HG03439 (cell line): ENCODE measurements around the gene NDUFC2.
"Not testable (repeated sequence)": the region's sequence is repeated elsewhere in the genome, so short reads cannot be mapped to it uniquely, and the experiment has no call there.

ENCODE experiments used
- ATAC-seq: cut with Tn5 transposase; IDR thresholded peaks from one replicate; pipeline ENCODE4 v1.9.1; 2021; ENCODE audit warnings: mild to moderate bottlenecking, moderate library complexity; ENCODE audit not compliant: unreplicated experiment

Gene NDUFC2

GRCh38 chr11:78056093-78056492 lies 23.6 kb downstream of the NDUFC2 start:
- no peak for ATAC-seq

GRCh38 chr11:78054971-78055370 lies 24.7 kb downstream of the NDUFC2 start:
- ATAC-seq, result no peak

- no peak for ATAC-seq
Observed at GRCh38 chr11:78050964-78051831, 28.5 kb downstream of the NDUFC2 start.

GRCh38 chr11:78049348-78049747 lies 30.3 kb downstream of the NDUFC2 start:
- no peak for ATAC-seq

GRCh38 chr11:78048561-78048960 lies 31.1 kb downstream of the NDUFC2 start:
- ATAC-seq, result no peak

- ATAC-seq, result no peak
Observed at GRCh38 chr11:78046486-78046854, 33.2 kb downstream of the NDUFC2 start.

- peak; percentile 63 for ATAC-seq
Observed at GRCh38 chr11:78045851-78046485, 33.7 kb downstream of the NDUFC2 start.

GRCh38 chr11:78044706-78045105 lies 35.0 kb downstream of the NDUFC2 start:
- no peak for ATAC-seq

GRCh38 chr11:78041843-78042440 lies 37.7 kb downstream of the NDUFC2 start:
- no peak for ATAC-seq

GRCh38 chr11:78041380-78041719 lies 38.3 kb downstream of the NDUFC2 start:
- not testable (repeated sequence) for ATAC-seq

- ATAC-seq, result no peak
Observed at GRCh38 chr11:78040691-78041379, 38.8 kb downstream of the NDUFC2 start.

GRCh38 chr11:78039919-78040671 lies 39.6 kb downstream of the NDUFC2 start:
- ATAC-seq, result peak; percentile 60

- no peak for ATAC-seq
Observed at GRCh38 chr11:78039391-78039918, 40.2 kb downstream of the NDUFC2 start.

GRCh38 chr11:78038697-78039313 lies 40.9 kb downstream of the NDUFC2 start:
- ATAC-seq, result no peak

GRCh38 chr11:78037825-78038620 lies 41.6 kb downstream of the NDUFC2 start:
- no peak for ATAC-seq

GRCh38 chr11:78037056-78037455 lies 42.6 kb downstream of the NDUFC2 start:
- no peak for ATAC-seq

- ATAC-seq, result no peak
Observed at GRCh38 chr11:78036313-78036712, 43.3 kb downstream of the NDUFC2 start.

- ATAC-seq, result no peak
Observed at GRCh38 chr11:78034623-78035022, 45.0 kb downstream of the NDUFC2 start.

- no peak for ATAC-seq
Observed at GRCh38 chr11:78033040-78033439, 46.6 kb downstream of the NDUFC2 start.
